DND-41 (cell line): ENCODE results near the gene ITGA2B.

Experiments
- ATAC-seq: fragments of 200-7000 bp; cut with Tn5 transposase; 3 replicates; pipeline ENCODE4 v1.9.1; 2021; ENCODE audit warnings: low read depth; ENCODE audit not compliant: insufficient read depth
- DNase-seq: peaks from one replicate; pipeline ENCODE4 v3.0.0-alpha.2; 2020
- H2AFZ ChIP-seq: 2 replicates; pipeline ENCODE4 v1.6.0; 2012; ENCODE audit warnings: low read depth, low read length
- H3K27ac ChIP-seq: 2 replicates; pipeline ENCODE4 v1.5.1; 2012; ENCODE audit warnings: low read length, inconsistent platforms
- H3K27me3 ChIP-seq: fragments of 200-600 bp; sonication (generic); 2 replicates; pipeline ENCODE4 v1.6.0; 2012; ENCODE audit warnings: low read length, mild to moderate bottlenecking, inconsistent platforms; ENCODE audit not compliant: insufficient read depth, poor library complexity
- H3K36me3 ChIP-seq: 2 replicates; pipeline ENCODE4 v1.5.1; 2012; ENCODE audit warnings: low read length, inconsistent platforms; ENCODE audit not compliant: insufficient read depth
- H3K4me1 ChIP-seq: 2 replicates; pipeline ENCODE4 v1.5.1; 2012; ENCODE audit warnings: mild to moderate bottlenecking, low read length; ENCODE audit not compliant: insufficient read depth
- H3K4me2 ChIP-seq: 2 replicates; pipeline ENCODE4 v1.6.0; 2012; ENCODE audit warnings: mild to moderate bottlenecking, moderate library complexity, low read length, inconsistent platforms; ENCODE audit not compliant: insufficient read depth
- H3K4me3 ChIP-seq, 2 experiments: fragments of 200-600 bp in 1 of 2; shearing (Covaris generic) in 1 of 2; 2 replicates each; pipeline ENCODE4 v1.5.1; 2012 to 2016; ENCODE audit warnings: inconsistent platforms in 2 of 2, low read length in 2 of 2, mild to moderate bottlenecking in 2 of 2, low read depth in 1 of 2, moderate library complexity in 1 of 2
- H3K79me2 ChIP-seq: 2 replicates; pipeline ENCODE4 v1.6.0; 2012; ENCODE audit warnings: low read length, inconsistent platforms; ENCODE audit not compliant: insufficient read depth
- H3K9ac ChIP-seq: 2 replicates; pipeline ENCODE4 v1.6.0; 2012; ENCODE audit warnings: low read depth, mild to moderate bottlenecking, inconsistent platforms, low read length, moderate library complexity
- H3K9me3 ChIP-seq: 2 replicates; pipeline ENCODE4 v1.5.1; 2012; ENCODE audit warnings: low read length, moderate library complexity, mild to moderate bottlenecking, inconsistent platforms; ENCODE audit not compliant: insufficient read depth, severe bottlenecking
- H4K20me1 ChIP-seq: 2 replicates; pipeline ENCODE4 v1.6.0; 2012; ENCODE audit warnings: low read length; ENCODE audit not compliant: insufficient read depth
- EZH2 ChIP-seq: IDR thresholded peaks from 3 replicates; pipeline ENCODE4 v1.6.1; 2012; ENCODE audit warnings: borderline replicate concordance, low read depth, mild to moderate bottlenecking, moderate library complexity, low read length, inconsistent platforms; ENCODE audit not compliant: severe bottlenecking
- TF ChIP-seq, protein P1 (sequence below): IDR thresholded peaks from 2 replicates; pipeline ENCODE4 v1.5.1; 2012; ENCODE audit warnings: borderline replicate concordance, low read length, moderate library complexity, mild to moderate bottlenecking; ENCODE audit not compliant: poor library complexity, severe bottlenecking; ENCODE audit errors: extremely low read depth

ITGA2B gene

GRCh38 chr17:44384823-44385286 lies 4.6 kb downstream of the ITGA2B start:
- DNase-seq = no peak
- H3K4me3 ChIP-seq = peak overlapping the region in 1 of 2 experiments; percentile 44; a peak in 2 of 4 replicates
- no peaks in the 10 kb centered on the region for H3K79me2 ChIP-seq
- H3K9ac ChIP-seq = peak overlapping the region; percentile 18; the same call in 1 of the 2 replicates
- H4K20me1 ChIP-seq = no peaks in the 10 kb centered on the region; the same call in 1 of the 2 replicates
- no peaks in the 10 kb centered on the region for H3K36me3 ChIP-seq
- peak; percentile 22; the same call in 2 of the 3 replicates for ATAC-seq
- H3K27ac ChIP-seq = no peak overlapping the region
- H3K4me2 ChIP-seq = peak overlapping the region; percentile 70
- peaks cover 2% of the 10 kb centered on the region for H3K27me3 ChIP-seq
- H2AFZ ChIP-seq = peak overlapping the region; percentile 59
- TF ChIP-seq EZH2 = no peak
- TF ChIP-seq, protein P1, sequence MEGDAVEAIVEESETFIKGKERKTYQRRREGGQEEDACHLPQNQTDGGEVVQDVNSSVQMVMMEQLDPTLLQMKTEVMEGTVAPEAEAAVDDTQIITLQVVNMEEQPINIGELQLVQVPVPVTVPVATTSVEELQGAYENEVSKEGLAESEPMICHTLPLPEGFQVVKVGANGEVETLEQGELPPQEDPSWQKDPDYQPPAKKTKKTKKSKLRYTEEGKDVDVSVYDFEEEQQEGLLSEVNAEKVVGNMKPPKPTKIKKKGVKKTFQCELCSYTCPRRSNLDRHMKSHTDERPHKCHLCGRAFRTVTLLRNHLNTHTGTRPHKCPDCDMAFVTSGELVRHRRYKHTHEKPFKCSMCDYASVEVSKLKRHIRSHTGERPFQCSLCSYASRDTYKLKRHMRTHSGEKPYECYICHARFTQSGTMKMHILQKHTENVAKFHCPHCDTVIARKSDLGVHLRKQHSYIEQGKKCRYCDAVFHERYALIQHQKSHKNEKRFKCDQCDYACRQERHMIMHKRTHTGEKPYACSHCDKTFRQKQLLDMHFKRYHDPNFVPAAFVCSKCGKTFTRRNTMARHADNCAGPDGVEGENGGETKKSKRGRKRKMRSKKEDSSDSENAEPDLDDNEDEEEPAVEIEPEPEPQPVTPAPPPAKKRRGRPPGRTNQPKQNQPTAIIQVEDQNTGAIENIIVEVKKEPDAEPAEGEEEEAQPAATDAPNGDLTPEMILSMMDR = no peak
- peaks cover 10% of the 10 kb centered on the region for H3K4me1 ChIP-seq
- H3K9me3 ChIP-seq = no peaks in the 10 kb centered on the region

- no peak for DNase-seq
- Histone ChIP-seq H3K9me3 (no peaks in the 10 kb centered on the region), H3K9ac (no peak overlapping the region), H4K20me1 (no peaks in the 10 kb centered on the region; the same call in 1 of the 2 replicates), H3K27me3 (peaks cover 2% of the 10 kb centered on the region), H3K4me1 (peaks cover 10% of the 10 kb centered on the region), H3K4me3 (no peak overlapping the region), H3K79me2 (no peaks in the 10 kb centered on the region), H2AFZ (no peak overlapping the region), H3K27ac (no peak overlapping the region), H3K36me3 (no peaks in the 10 kb centered on the region), H3K4me2 (peak overlapping the region; percentile 70; the same call in 1 of the 2 replicates)
- no peak for ATAC-seq
- no peak for TF ChIP-seq EZH2
- TF ChIP-seq, protein P1 = no peak
Measured at GRCh38 chr17:44384281-44384822, 5.1 kb downstream of the ITGA2B start.

DNA sequence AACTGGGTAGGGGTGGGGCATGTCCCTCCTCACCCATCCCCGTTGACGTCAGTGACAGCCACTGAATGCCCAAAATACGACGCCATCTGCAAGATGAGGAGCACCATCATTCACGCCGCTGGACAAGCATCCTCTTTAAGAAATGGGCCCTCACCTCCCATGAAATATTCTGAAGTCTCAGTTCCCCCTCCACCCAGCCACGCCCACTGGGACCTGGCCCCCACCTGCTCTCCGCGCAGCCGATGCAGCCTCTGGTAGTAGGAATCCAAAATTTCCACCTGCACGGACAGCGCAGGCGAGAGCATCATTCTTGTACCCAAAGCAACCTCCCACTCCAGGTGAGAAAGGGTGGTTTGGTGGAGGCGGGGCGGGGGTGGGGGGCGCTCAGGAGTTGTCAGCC lies 5.6 kb downstream of the ITGA2B start:
- H3K27ac ChIP-seq = no peak overlapping the region
- TF ChIP-seq, protein P1 = no peak
- TF ChIP-seq EZH2 = no peak
- peaks cover 2% of the 10 kb centered on the region for H3K27me3 ChIP-seq
- DNase-seq (no peak), ATAC-seq (no peak)
- no peaks in the 10 kb centered on the region for H3K79me2 ChIP-seq
- no peak overlapping the region for H3K4me2 ChIP-seq
- H3K4me1 ChIP-seq = peaks cover 10% of the 10 kb centered on the region
- H3K9ac ChIP-seq = no peak overlapping the region
- no peaks in the 10 kb centered on the region; the same call in 1 of the 2 replicates for H4K20me1 ChIP-seq
- H2AFZ ChIP-seq = no peak overlapping the region
- H3K4me3 ChIP-seq = no peak overlapping the region
- no peaks in the 10 kb centered on the region for H3K36me3 ChIP-seq
- no peaks in the 10 kb centered on the region for H3K9me3 ChIP-seq
